ENCODE measurements around the gene HRC.
"Not testable (repeated sequence)": the region's sequence is repeated elsewhere in the genome, so short reads cannot be mapped to it uniquely, and the experiment has no call there.

Gene HRC

DNA sequence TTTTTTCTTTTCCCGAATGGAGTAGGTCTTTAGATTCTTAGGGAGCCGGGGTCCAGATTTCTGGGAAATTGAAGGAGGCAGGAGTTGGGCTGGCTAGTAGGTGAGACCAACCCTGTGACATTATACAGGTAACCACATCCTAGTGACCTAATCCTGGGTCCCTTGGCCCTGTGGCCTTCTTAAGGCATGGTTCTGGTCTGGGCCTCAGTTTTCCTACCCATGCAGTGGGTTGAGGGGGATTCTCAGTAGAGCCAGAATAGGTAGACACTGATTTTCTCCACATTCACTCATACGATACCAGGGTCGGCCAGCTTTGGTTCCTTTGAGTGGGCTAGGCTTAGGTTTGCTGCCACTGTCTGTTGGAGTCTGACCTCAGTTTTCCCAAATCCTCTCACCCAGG, 28.6 kb downstream of the HRC start:
- no peak for DNase-seq (ENCODE audit: low read depth)
- H3K4me3 ChIP-seq (ENCODE audit: low read length), result no peak overlapping the region
- TF ChIP-seq, protein P1, sequence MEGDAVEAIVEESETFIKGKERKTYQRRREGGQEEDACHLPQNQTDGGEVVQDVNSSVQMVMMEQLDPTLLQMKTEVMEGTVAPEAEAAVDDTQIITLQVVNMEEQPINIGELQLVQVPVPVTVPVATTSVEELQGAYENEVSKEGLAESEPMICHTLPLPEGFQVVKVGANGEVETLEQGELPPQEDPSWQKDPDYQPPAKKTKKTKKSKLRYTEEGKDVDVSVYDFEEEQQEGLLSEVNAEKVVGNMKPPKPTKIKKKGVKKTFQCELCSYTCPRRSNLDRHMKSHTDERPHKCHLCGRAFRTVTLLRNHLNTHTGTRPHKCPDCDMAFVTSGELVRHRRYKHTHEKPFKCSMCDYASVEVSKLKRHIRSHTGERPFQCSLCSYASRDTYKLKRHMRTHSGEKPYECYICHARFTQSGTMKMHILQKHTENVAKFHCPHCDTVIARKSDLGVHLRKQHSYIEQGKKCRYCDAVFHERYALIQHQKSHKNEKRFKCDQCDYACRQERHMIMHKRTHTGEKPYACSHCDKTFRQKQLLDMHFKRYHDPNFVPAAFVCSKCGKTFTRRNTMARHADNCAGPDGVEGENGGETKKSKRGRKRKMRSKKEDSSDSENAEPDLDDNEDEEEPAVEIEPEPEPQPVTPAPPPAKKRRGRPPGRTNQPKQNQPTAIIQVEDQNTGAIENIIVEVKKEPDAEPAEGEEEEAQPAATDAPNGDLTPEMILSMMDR (conservative IDR thresholded peaks at IDR 0.05; ENCODE audit: low read length), result no peak

DNA sequence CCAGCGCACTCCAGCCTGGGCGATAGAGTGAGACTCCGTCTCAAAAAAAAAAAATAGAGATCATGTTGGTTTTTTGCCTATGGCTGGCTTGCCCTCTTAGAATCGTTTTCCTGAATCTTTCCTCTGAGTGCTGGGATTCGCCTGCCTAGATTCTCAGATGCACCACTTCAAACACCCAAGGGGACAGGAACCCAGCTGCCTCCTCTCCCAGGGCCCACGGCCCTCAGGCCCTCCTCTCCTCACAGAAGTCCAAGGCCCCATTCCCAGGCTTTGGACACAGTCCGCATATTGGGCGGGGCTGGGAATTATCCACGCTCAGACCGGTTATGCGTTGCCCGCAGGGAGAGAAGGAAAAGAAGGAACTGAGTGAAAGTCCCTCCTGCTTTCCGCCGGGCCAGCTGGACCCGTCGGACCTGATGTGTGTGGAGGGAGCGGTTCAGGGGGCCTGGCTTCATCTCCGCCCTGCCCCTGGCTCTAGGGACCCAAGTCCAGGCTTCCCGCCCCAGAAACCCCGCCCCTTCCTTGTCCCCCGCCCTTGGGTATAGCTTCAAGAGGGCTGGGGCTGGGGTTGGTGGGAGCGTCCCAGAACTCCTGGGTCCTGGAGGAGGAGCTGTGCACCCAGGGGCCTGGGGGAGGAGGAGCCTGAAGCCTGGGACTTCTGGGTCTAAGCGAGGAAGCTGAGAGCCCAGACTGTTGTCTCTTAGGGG, 30.0 kb downstream of the HRC start:
- DNase-seq (ENCODE audit: low read depth), result no peak
- TF ChIP-seq, protein P1 (conservative IDR thresholded peaks at IDR 0.05; ENCODE audit: low read length), result no peak
- H3K4me3 ChIP-seq (ENCODE audit: low read length), result no peak overlapping the region

- H3K4me3 ChIP-seq (ENCODE audit: low read length); DNase-seq (ENCODE audit: low read depth): not testable (repeated sequence)
These were observed 31.9 kb downstream of the HRC start for GRCh38 chr19:49123285-49123684.

DNA sequence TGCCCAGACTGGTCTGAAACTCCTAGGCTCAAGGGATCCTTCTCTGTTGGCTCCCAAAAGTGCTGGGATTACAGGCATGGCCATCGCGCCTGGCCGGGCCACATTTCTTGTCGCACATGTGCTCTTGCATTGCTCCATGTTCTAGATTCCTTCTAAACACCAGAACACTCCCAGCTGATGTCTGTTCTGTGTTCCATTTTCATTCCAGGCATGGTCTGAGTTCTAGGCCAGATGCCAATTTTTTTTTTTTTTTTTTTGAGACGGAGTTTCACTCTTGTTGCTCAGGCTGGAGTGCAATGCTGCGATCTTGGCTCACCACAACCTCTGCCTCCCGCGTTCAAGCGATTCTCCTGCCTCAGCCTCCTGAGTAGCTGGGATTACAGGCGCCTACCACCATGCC, 33.4 kb downstream of the HRC start:
- peak; percentile 27 for DNase-seq (ENCODE audit: low read depth)
- H3K4me3 ChIP-seq (ENCODE audit: low read length), result not testable (repeated sequence)

DNA sequence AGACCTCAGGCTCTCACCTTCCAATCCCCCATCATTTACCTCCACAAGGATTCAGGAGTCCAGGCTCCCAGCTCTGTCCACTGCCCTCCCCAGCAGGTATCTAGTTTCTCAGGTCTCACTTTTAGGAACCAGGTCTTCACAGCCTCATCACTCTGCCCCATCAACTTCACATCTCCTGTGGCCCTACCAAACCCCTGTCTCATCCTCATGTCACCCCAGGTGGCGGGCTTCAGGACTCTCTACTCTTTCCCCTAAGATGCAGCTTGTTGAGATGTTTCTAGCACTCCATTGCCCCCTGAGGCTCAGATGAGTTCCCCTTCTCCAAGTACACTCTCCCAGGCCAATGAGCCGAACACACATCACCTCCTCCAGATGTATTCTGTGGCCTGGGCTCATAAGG, 34.3 kb downstream of the HRC start:
- TF ChIP-seq, protein P1 (conservative IDR thresholded peaks at IDR 0.05; ENCODE audit: low read length), result no peak
- H3K4me3 ChIP-seq (ENCODE audit: low read length), result no peak overlapping the region
- no peak for DNase-seq (ENCODE audit: low read depth)

DNA sequence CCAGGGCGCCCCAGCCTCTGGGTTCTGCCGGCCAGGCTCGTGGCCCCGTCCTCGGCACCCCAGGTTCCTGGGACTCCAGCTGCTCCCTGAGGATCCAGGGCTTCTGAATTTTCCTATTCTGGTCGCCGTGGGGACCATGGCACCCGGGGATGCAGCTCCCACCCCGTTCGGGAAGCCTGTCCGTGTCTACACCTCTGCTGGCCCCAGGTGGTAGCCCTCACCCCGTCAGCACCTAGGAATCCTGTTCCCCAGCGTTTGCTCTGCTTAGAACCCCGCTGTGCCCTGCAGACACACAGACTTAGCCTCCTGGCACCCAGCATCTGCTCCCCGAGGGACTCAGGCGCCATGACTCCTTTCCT, 34.9 kb downstream of the HRC start:
- DNase-seq (ENCODE audit: low read depth), result no peak
- no peak overlapping the region for H3K4me3 ChIP-seq (ENCODE audit: low read length)
- TF ChIP-seq, protein P1 (conservative IDR thresholded peaks at IDR 0.05; ENCODE audit: low read length), result no peak

DNA sequence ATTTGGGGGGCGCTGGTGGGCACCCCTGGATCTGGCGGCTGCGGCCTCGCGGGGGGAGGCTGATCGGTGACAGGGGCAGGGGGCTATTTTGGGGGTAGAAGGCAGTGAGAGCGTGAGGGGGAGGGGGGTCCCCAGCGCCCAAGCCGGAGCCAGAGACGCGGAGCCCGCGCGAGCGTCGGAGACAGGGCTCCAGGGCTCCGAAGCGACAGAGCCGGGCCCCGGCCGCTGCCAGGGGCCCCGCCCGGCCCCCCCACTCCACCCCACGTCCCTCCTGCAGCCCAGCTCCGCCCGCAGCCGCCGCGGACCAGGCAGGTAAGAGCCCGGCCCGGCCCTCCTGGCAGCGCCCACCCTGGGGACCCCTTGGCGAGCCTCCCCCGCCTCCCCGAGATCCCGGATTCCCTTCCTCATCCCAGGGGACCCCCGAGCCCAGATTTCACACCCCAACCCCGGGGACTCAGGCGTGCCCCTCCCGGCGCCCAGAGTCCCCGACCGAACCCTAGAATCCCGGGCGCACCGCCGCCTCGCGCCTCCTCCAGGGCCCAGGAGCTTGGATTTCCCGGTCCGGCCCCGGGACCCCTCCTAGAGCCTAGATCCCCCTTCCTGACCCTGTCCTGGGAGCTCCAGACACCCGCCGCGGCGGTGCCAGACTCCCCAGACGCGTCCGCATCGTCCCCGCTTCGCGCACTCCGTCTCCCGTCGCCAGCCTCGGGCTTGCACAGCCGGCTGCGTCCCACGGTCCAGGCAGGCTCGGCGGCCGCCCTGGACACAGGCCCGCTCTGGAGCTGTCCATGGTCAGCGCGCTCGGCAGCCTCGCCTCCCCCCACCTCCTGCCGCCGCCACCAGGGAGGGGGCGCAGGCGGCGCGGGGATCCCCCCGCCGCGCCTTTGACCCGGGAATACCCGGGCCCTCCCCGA, 35.5 kb downstream of the HRC start, which contains the start of gene PPFIA3:
Gene PPFIA3 (plus strand): TSS at position 134 of the 914 bp plus-strand sequence. CDS start 8,330 bp downstream, outside the sequence.
- H3K4me3 ChIP-seq (ENCODE audit: low read length), result peak within 1 kb of the TSS; percentile 79
- DNase-seq (ENCODE audit: low read depth), result peak; percentile 53
- TF ChIP-seq, protein P1 (conservative IDR thresholded peaks at IDR 0.05; ENCODE audit: low read length), result no peak
